Cerebellar cortex (tissue), 1 donor: ENCODE data around the gene RTKN.
"Not testable (repeated sequence)": the region's sequence is repeated elsewhere in the genome, so short reads cannot be mapped to it uniquely, and the experiment has no call there.

ENCODE experiments used
- DNase-seq: peaks from one replicate; pipeline ENCODE4 v3.0.0-alpha.2; 2015; ENCODE audit warnings: low spot score

Gene RTKN

DNA sequence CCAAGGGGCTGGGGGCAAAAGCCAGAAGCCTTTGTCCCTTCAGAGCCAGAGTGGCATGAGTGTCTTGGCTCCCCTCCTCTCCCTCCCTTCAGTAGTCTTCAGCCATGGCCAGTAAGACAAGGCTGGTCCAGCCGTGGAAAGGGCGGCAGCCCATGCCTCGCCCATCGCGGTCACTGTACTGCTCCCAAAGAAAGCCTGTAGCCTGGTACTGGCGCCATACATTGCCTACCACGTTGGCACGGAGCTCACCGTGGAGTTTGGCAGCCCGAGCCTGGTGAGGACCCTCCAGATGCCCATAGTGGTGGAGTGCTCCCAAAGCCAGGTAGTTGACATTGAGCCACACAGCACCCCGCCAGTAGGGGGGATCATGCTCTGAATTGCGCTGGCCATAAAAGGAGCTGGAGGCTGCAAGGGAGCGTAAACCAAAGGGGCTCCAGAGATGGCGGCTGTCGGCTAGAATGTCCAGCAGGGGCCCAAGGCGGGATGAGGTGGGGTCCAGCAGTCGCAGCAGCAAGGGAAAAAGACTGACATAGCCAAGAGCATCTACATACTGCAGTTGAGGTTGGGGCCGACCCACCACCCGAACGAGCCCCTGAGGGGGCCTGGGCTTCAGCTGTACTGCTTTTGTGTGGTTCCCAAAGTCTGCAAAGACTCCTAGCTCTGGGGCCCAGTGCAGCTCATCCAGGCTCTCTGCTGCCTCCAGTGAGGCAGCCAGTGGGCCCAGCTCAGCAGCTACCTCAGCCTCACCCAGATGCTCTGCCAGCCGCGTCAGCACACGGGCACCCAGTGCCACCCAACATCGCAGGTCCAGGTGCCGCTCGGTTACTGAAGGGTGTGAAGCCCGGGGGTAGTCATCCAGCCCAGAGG is 19.7 kb upstream of the RTKN start:
- DNase-seq, result peak; percentile 33

DNA sequence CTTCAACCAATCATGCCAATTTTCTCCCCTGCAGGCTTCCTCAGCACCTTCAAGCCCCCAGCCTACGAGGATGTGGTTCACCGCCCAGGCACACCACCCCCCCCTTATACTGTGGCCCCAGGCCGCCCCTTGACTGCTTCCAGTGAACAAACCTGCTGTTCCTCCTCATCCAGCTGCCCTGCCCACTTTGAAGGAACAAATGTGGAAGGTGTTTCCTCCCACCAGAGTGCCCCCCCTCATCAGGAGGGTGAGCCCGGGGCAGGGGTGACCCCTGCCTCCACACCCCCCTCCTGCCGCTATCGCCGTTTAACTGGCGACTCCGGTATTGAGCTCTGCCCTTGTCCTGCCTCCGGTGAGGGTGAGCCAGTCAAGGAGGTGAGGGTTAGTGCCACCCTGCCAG is 18.4 kb upstream of the RTKN start:
- not testable (repeated sequence) for DNase-seq

DNA sequence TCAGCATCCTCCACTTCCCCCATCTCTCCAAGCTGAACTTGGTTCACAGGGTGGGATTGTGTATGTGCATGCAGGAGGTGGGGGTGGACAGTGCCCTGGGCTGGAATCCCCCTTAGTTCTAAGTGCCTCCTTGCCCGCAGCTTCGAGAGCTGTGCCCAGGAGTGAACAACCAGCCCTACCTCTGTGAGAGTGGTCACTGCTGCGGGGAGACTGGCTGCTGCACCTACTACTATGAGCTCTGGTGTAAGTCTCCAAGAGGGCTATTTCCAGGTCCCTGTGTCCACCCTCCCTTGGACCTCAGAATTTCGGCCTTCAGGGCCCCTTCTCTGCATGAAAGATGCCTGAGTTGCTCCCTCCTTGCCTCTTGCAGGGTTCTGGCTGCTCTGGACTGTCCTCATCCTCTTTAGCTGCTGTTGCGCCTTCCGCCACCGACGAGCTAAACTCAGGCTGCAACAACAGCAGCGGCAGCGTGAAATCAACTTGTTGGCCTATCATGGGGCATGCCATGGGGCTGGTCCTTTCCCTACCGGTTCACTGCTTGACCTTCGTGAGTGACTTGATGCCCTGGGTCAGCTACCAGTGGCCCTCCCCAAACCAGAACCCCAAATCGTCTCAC is 17.9 kb upstream of the RTKN start:
- DNase-seq, result not testable (repeated sequence)

DNA sequence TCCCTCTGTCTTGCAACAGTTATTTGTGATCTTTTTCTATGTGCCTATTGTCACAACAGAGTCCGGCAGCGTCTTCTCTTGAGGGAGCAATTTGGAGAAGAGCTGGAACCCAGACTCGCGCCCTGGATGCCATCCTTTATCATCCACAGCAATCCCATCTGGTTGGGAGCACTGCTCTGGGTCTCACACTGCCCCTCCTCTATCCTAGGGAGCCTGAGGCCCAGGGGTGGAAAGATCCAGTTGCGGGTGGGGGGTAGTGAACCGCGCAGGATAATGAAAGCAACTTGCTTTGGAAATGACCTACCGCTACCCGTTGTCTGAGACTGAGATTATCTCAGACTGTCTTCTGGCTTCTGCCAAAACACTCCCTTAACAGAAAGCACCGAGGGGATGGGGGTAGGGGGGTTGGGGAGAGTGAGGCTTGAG is 17.2 kb upstream of the RTKN start:
- DNase-seq, result no peak

DNA sequence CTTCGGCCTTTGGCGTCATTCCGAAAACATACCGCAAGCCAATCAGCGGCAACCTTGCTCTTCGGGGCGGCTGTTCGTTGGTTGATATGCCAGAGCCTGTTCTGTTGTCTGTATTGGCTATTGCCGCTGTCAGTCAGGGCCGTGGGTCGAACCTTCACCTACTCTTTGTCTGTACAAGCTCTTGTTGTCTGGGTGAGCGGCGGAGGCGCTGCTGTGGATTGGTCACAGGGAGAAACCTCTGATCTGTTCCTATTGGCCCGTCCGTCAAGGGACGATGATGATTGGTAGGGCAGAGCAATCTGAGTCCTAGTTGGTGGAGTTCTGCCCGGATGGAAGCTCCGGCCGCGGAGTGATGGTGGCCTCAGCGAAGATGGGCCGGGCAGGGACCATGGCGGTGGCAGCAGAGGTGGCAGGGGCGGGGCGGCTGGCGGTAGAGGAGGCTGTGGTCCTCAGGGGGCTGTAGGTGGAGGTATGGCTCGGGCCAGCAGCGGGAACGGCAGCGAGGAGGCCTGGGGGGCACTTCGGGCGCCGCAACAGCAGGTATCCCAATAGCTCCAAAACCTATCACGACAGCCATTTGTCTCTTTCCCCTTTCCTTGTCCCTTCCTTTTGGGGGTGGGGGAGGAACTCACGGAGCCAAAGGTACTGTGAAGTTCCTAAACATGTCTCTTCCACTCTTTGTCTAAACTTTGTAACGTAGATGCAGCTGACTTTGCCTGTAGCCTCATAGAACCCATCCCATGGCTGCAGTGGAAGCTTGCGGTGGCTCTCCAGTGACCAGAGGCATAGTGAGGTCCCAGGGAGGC is 16.6 kb upstream of the RTKN start, which contains the start of gene WBP1:
WBP1 (plus strand) TSS at position 307 of the 806 bp plus-strand sequence; CDS start at position 472, 165 bp downstream.
- peak; percentile 100 for DNase-seq

DNA sequence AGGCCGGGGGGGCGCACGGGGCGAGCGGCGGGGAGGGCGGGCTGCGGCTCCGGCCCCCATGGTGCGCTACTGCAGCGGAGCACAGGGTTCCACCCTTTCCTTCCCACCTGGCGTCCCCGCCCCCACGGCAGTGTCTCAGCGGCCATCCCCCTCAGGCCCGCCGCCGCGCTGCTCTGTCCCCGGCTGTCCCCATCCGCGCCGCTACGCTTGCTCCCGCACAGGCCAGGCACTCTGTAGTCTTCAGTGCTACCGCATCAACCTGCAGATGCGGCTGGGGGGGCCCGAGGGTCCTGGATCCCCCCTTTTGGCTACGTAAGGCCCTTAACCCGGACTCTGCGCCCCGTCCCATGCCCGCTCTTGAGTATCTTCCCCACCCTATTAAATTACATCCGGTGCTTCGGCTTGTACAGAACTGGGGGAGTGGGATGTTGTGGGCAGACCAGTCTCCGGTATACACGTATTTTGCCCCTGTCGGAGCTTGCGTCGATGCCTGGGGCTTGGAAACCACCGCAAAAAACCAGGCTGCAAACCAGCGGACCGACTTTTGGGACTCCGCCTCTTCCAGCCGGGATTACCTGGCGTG is 15.9 kb upstream of the RTKN start:
- peak; percentile 62 for DNase-seq

DNA sequence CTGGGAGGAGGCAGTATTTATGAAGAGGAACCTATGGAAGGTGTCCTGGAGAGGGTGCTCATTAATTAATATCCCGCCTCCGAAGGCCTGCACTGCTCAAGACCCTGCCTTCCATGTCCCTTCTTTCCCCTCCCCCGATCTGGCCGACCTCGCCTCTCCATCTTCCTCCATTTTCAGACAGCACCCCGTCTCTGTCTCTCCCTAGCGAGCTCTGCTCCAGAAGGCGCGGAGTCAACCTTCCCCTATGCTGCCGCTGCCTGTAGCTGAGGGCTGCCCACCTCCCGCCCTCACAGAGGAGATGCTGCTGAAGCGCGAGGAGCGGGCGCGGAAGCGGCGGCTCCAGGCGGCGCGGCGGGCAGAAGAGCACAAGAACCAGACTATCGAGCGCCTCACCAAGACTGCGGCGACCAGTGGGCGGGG is 15.4 kb upstream of the RTKN start:
- DNase-seq, result no peak

DNA sequence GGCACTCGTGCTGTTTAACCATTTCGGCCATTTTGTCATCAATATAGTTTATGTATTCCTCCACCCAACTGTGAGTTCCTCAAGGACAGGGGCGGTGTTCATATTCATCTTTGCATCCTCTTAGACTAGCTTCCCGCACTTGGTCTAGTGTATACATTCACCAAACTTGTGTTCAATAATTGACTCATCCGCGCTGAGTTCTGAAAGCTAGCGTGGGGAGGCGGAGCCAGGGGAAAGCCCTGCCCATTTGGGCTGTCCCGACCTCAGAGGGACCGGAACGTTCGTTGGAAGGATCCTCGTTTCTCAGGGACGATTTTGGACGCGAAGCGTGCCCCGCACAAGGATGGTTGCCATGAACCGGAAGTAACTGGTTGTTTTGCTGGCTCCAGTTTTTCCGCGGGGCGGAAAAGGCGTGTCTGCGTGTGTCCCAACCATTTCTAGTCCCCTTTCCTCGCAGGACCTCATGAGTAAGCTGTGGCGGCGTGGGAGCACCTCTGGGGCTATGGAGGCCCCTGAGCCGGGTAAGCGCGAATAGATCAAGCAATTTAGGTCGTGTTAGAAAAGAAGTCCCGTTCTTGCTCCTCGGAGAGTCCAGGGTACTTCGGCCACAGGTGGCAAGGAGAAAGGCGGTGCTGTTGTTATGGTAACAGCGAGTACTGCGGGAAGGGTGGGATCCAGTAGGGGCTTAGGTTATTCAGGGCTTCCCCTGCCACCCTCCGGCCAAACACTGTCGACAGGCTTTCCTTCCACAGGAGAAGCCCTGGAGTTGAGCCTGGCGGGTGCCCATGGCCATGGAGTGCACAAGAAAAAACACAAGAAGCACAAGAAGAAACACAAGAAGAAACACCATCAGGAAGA is 13.1 kb upstream of the RTKN start, which contains the start of gene INO80B:
INO80B (plus strand) TSS at position 434 of the 858 bp plus-strand sequence; CDS start at position 464, 30 bp downstream.
- peak; percentile 98 for DNase-seq

DNA sequence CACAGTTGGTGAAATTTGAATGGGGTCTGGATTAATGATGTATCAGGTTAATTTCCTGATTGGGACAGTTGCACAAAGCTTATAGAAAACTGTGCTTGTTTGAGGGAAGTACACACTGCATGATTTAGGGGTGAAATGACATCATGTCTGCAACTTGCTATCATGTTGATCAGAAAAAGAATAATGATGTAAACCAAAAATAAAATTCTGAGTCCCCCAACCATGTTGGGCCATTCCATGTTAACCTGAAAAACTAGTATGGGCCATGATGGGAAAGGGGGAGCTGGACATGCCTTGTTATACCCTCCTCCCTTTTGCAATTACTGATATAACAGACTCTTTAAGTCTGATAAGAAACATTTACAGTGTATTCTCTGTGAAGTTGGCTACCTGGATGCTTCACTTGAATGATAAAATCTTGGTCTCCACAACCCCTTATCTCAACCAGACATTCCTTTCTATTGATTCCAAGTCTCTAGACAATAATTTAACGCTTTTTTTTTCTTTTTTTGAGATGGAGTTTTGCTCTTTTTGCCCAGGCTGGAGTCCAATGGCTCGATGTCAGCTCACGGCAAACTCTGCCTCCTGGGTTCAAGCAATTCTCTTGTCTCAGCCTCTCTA is 8.9 kb upstream of the RTKN start:
- DNase-seq, result no peak

DNA sequence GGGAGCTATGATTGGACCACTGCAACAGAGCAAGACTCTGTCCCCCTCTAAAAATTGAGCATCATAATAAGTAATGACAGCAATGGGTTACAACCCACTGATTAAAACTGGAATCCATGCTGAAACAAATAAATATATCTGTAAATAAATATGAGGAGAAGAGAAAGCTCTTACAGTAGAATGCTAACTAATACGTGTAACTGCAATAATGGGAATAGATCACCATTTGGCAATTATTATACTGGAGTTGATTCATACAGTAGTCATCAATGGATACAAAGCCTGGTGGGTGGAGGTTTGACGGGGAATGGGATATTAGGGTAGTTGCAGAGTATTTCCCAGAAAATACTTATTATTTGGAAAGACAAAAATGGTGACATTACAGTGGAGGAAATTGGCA is 7.0 kb upstream of the RTKN start:
- DNase-seq, result no peak

DNA sequence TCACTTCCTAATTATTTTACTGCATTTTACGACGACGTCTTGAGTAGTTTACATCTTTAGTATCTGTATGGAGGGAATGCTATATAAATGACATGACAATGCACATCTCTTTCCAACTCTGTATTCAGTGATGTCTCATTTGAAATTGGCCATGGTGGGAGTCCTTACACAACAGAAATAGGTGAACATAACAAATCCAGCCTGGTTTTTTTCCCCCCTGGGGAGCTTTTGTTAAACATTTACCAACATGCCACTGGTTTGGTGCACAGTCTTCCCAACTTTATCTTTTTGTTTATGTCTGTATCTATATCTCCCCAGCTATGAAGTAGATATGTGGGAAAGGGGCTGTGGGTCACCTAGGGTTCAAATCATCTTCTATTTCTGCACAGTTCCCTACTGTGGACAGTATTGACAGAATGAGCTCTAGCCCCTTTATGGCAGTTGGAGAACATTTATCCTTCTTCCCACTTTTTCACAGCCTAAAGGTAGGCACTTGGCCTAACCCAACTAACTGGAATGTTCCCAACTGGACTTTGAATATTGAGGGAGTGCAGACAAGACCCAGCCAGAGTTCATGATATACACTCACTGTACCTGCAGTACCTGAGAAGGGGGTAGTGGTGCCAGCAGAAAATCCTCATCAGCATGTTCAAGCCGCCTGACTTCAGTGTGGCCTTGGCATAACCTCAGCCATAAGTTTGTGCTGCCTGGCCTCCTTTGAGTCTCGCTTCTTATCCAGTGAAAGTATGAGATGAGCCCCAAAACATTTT is 5.7 kb upstream of the RTKN start:
- no peak for DNase-seq

DNA sequence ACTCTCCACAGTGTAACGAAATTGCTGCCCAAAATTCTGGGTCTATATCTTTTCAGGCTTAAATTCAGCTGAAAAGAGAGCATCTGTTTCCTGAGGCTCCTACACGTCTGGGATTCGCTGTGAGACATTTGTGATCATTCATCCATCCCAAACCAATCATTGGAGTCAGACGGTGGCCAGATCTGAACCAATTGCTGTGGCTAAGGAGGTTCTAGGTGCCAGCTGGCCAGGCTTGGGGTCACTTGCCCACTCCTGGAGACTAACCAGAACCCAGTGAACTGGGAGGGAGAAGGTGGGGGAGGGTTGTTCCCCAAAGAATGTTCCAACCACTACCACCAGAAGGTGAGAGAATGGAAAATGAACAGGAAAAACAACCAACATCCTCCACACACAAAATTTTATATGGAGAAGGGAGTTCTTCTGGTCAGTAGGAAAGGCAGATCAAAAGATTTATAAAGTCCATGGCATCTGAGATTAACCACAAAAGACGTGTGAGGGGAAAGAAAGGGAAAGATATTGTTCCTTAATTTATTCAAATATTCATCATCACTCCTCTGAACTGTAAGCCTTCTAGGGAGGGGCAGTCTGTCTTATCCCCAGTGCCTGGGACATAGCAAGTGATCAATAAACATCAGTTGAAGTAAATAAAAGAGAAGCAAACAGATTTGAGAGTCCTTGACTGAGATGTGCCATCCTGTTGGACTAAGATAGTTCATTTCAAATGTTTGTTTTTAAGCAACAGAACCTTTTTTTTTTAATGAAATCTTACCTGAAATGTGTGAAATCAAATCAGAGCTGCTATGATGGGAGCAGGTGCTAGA is 3.0 kb upstream of the RTKN start:
- DNase-seq, result no peak

DNA sequence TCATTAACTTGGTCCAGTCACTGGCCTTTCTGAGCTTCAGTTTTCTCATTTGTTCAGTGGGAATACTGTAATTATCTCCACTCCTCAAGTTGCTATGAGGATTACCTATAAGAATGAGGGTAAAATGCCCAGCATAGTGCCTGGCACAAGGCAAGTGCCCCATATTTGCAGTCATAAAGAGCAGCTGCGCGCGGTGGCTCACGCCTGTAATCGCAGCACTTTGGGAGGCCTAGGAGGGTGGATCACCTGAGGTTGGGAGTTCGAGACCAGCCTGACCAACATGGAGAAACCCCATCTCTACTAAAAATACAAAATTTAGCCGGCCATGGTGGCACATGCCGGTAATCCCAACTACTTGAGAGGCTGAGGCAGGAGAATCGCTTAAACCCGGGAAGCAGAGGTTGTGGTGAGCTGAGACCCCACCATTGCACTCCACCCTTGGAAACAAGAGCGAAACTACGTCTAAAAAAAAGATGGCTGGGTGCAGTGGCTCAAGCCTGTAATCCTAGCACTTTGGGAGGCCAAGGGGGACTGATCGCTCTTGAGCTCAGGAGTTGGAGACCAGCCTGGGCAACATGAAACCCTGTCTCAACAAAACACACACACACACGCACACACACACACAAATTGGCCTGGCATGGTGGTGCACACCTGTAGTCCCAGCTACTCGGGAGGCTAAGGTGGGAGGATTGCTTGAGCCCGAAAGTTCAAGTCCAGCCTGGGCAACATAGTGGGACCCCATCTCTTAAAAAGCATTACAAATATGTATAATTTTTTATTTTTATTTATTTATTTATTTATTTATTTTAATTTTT is 953 bp upstream of the RTKN start:
- not testable (repeated sequence) for DNase-seq

DNA sequence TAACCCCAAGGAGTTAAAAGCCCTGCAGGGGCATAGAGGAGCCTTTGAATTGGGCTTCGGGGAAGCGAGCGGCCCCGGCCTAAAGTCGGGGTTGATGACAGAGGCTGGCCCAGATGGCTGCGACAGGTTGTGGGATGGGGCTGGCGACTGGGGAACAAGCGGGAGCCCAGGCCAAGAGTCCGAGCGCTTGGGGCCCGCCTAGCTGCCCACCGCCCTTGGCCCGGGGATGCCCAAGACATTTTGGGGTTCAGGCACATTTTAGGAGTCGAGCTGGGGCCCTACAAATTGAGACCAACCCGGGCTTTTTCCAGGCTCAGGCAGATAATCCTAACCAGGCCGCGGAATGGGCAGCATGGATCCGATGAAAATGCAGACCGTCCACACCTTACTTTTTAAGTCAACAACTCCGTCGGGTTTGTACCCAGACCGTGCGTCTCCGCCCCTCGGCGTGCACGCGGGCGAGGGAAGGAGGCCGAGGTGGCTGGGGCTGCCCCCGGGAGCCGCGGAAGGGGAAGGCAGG is 507 bp downstream of the RTKN start:
- no peak for DNase-seq

DNA sequence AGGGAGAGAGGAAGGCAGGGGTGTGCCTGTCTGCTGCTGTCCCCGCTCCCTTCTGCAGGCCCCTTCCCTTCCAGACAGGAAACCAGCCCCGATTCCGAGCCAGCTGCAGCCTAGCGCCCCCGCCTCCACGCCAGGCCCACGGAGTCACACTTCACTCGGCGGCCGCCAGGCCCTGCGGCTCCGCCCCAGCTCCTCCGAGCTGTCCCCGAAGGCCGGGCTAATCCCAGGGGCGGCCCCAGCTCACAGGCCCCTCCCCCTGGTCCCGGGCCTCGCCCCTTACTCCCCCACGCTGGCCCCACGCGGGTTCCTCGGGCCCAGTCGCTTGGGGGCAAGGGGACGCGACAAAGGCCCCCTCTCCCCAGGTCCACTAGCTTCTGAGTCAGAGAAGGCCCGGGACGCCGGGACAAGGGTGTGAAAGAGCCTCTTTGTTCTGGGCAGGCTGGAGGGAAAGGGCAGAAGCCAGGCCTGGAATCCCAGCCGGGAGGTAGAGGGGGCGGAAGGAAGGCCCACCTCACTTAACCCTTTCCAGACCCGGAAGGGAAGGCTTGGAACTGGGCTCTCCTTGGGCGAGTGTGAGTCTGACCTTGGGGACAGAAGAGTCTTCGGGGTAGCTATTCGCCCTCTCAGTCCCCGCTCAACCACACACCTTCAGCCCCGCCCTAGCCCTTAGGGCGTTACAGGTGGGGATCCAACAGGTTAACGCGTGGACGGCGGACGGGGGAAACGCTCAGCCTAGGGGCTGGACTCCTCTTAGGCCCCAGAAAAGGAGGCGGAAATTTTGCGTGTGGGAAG is 1.2 kb downstream of the RTKN start:
- DNase-seq, result peak; percentile 81

DNA sequence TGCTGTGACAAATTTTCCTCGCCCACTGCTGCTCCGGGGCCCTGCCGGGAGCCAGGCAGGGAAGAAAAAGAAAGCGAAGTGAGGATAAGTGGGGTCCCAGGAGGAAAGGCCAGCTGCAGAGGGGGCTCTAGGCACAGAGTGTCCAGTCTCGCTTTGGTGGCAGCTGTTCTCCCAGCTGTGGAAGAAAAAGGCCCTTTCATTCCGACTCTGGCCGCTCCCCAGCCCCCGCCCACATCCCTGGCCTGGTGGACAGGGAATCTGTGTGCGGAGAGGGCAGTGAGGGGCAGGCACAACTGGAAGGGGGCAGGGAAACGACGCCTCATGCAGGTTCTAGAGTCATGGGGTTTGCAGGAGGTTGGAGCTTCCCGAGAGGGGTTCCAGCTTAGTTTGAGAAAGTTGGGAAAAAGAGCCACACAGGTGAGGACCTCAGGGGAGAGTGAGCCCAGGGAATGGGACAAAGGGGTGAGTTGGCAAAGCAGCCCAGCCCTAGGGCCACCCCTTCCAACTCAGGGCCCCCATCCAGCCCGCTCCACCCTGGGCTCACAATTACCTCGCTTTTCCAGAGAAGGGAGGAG is 1.8 kb downstream of the RTKN start:
- DNase-seq, result no peak

DNA sequence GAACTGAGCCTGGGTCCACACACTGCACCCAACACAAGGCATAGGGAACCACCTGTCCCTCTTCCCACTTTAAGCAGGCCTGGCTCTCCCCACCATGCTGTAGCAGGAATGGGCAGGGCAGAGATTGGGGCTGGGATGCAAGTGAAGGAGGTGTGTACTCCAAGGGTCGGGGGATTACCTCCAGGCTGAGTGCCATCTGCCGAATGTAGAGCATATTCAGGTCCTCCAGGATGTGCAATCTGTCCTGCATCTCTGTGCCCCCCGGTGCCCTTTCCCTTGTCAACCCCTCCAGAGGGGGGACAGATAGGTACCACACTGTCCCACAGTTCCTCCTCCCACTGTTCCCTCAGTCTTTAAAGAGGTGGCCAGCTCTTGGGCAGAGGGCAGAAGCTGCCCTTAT is 2.4 kb downstream of the RTKN start:
- no peak for DNase-seq
